Left forelimb (tissue), 1 donor: ENCODE measurements around the gene TAP1.
"Not testable (repeated sequence)": the region's sequence is repeated elsewhere in the genome, so short reads cannot be mapped to it uniquely, and the experiment has no call there.

Experiments
- DNase-seq: peaks from one replicate; pipeline ENCODE4 v3.0.0-alpha.2; 2018; ENCODE audit warnings: low spot score

TAP1 gene

GRCh38 chr6:32853541-32854375 is at the start of gene TAP1, which contains the start of gene PSMB9:
TSS of gene TAP1 (minus strand) at chr6:32853704. CDS start at chr6:32853636, 68 bp downstream.
TSS of gene PSMB9 (plus strand) at chr6:32854192. CDS start at chr6:32854230, 38 bp downstream.
- DNase-seq: peak; percentile 94

- no peak for DNase-seq
These were observed 41.5 kb upstream of the TAP1 start for GRCh38 chr6:32895006-32895345.

- DNase-seq: peak; percentile 94
These were observed 40.8 kb upstream of the TAP1 start for GRCh38 chr6:32894085-32895005.

- DNase-seq: no peak
These were observed 37.3 kb upstream of the TAP1 start for GRCh38 chr6:32890831-32891230.

- no peak for DNase-seq
These were observed 36.0 kb upstream of the TAP1 start for GRCh38 chr6:32889533-32889932.

GRCh38 chr6:32888576-32888975 is 35.1 kb upstream of the TAP1 start:
- no peak for DNase-seq

- no peak for DNase-seq
These were observed 34.1 kb upstream of the TAP1 start for GRCh38 chr6:32887616-32888015.

- DNase-seq: no peak
These were observed 33.3 kb upstream of the TAP1 start for GRCh38 chr6:32886681-32887383.

GRCh38 chr6:32885698-32886286 is 32.3 kb upstream of the TAP1 start:
- DNase-seq: no peak

GRCh38 chr6:32883789-32884188 is 30.3 kb upstream of the TAP1 start:
- no peak for DNase-seq

GRCh38 chr6:32882879-32883250 is 29.4 kb upstream of the TAP1 start:
- no peak for DNase-seq

- DNase-seq: not testable (repeated sequence)
These were observed 27.5 kb upstream of the TAP1 start for GRCh38 chr6:32880962-32881361.

GRCh38 chr6:32879691-32880090 is 26.2 kb upstream of the TAP1 start:
- no peak for DNase-seq

GRCh38 chr6:32876603-32877002 is 23.1 kb upstream of the TAP1 start:
- DNase-seq: no peak

GRCh38 chr6:32873947-32874346 is 20.4 kb upstream of the TAP1 start:
- not testable (repeated sequence) for DNase-seq

- peak; percentile 77 for DNase-seq
These were observed 14.8 kb upstream of the TAP1 start for GRCh38 chr6:32868257-32868788.

- DNase-seq: no peak
These were observed 14.2 kb upstream of the TAP1 start for GRCh38 chr6:32867554-32868256.

- no peak for DNase-seq
These were observed 13.5 kb upstream of the TAP1 start for GRCh38 chr6:32867022-32867477.

GRCh38 chr6:32865724-32866443 is 12.4 kb upstream of the TAP1 start:
- no peak for DNase-seq

GRCh38 chr6:32862725-32863124 is 9.2 kb upstream of the TAP1 start:
- DNase-seq: no peak
